GM19240 (cell line): ENCODE results near the gene CACNG8.

Experiments
- DNase-seq: peaks from one replicate; pipeline ENCODE4 v3.0.0; 2011; ENCODE audit warnings: low spot score; ENCODE audit not compliant: insufficient read length

CACNG8 gene

DNA sequence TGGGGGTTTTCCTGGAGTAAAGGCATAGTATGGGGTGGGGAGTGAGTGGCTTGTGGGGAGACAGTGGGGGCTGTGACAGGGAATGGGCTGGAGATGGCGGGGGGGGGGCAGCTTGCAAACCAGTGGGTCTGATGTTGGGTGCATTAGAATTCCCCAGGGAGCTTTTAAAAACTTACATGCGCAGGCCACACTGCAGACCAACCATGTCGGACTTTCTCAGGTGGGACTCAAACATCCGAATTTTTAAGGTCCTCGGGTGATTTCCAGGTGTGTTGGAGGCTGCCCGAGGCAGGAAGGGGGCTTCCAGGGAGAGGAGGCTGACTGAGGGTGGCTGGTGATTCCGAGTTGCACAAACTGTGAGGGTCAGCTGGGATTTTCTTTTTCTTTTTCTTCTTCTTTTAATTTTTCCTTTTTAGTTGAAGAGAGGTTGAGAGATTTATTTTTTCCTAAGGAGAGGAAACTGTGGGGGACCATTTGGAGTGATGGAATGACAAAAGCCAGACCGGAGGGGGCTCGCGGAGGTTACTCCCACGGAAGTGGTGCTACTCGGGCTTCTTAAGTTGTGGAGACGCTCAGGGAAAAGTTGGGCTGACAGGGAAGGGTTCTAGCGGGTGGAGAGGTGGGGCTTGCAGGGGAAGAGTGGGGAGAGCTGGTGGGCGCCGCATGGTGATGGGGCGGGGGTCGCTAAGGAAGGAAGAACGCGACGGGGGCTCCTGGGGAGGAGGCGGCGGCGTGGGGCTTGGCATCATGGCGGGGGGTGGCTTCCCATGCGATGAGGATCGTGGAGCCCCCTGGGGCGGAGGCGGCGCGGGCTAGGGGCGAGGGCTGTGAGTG, 997 bp upstream of the CACNG8 start:
- no peak for DNase-seq

DNA sequence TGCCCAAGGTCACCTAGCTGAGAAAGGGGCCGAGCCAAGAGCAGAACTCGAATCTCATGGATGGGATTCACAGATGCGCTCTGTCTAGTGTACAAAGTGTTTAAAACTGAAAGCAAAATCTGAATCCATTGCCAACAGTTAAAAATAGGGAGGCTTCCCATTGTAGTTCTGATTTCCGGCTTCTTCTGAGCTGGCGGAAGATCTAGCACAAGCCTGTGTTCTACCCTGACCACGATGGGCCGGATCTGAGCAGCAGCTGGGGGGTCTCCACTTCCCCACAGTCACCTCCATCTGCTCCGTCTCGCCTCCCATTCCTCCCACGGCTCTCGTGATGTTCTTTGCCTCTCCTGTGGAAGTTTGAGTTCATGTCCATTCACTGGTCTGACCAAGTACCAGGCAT, 2.4 kb downstream of the CACNG8 start:
- DNase-seq = no peak

DNA sequence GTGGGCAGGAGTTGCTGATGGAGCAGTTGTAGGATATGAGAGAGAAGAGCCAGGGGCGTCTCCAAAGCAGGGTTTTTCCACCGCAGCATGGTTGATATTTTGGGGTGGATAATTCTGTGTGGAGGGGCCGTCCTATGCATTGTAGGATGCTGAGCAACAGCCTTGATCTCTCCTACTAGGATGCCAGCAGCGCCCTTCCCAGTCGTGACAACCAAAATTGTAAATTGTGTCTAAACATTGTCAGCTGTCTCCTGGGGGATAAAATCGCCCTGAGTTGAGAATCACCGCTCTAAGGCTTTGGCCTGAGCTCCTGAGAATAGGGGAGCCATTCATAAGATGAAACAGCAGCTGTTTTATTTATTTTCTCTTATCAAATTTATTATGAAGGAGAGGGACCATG, 4.2 kb downstream of the CACNG8 start:
- no peak for DNase-seq

DNA sequence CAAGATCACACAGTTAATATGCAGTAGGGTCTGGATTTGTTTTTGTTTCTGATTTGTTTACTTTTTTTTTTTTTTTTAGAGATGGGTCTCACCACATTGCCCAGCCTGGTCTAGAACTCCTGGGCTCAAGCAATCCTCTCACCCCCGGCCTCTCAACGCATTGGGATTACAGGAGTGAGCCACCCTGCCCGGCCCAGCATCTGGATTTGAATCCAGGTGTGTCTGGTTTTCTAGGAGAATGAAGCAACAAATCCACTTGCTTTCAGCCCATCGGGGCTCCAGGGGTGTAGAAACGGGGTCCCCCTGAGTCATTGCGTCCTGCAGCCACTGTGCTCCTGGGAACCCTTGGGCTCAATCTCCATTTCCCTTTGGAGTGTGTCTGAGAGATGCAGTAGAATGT, 6.6 kb downstream of the CACNG8 start:
- no peak for DNase-seq

DNA sequence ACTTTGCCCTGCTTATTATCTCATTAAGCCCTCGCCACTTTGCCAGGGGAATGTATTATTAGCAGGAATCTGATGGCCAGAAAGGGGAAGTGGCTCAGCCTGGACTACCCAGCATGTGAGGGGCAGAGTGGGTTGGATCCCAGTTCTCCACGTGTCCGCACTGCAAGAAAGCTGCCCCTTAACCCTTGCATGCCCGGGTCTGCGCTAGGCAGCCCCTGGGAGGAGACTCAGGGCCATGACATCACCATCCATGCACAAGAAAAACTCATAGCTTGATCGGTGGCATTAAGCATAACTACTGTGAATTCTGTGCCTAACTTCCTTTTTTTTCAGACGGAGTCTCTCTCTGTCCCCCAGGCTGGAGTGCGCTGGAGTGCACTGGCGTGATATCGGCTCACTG, 8.9 kb downstream of the CACNG8 start:
- DNase-seq = no peak

DNA sequence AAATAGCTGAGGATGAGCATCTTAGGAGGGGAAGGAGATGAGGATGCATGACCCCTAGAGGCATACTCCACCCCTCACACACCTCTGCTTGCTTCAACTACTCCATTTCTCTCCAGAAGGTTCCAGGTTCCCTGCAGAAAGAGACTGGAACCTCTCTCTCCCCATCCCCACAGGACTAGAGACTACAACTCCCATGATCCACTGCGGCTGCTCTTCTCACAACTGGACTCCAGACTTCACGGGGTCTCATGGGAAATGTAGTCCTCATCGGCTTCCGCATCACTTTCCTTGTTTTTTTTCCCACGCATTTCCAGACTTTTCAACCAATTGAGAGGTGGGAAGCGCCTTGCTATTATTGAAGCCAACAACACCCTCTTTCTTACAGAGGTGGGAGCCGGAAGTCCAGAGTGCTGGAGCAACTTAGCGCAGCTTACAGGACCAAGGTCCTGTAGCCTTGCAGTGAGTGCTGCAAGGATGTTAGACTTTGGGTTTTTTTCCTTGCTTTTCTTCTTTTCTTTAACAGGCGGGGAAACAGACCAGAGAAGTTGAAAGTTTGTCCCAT, 14.8 kb downstream of the CACNG8 start:
- no peak for DNase-seq

DNA sequence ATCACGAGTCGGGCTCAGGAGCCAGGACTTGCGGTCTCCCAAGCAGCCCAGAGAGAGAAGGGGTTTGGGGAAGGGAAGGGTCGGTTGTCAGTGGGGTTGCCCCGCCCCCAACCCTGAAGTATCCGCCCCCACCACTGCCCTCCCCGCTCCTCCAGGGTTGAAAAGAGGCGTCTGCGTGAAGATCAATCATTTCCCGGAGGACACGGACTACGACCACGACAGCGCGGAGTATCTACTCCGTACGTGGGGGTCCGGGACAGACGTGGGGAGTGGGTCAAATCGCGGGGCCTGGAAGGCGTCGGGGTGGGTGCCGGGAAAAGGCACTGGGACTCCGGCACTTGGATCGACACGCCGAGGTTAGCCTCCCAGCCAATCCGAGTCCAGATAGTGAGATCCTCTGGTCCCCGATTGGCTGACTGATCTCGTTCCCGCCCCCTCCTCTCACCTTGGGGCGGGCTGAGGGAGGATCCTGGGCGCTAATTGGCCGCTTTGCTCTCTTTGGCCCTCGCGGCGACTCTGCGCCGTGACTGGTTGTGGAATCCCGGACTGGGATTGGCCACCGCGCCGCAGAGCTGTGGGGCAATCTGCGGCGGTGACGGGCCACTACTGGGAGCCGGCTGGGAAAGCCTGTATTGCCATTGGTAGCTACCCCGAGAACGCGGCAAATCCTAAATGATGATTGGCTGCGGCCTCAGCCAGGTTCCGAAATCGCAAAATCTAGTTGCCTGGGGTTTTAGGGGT, 15.4 kb downstream of the CACNG8 start:
- no peak for DNase-seq

DNA sequence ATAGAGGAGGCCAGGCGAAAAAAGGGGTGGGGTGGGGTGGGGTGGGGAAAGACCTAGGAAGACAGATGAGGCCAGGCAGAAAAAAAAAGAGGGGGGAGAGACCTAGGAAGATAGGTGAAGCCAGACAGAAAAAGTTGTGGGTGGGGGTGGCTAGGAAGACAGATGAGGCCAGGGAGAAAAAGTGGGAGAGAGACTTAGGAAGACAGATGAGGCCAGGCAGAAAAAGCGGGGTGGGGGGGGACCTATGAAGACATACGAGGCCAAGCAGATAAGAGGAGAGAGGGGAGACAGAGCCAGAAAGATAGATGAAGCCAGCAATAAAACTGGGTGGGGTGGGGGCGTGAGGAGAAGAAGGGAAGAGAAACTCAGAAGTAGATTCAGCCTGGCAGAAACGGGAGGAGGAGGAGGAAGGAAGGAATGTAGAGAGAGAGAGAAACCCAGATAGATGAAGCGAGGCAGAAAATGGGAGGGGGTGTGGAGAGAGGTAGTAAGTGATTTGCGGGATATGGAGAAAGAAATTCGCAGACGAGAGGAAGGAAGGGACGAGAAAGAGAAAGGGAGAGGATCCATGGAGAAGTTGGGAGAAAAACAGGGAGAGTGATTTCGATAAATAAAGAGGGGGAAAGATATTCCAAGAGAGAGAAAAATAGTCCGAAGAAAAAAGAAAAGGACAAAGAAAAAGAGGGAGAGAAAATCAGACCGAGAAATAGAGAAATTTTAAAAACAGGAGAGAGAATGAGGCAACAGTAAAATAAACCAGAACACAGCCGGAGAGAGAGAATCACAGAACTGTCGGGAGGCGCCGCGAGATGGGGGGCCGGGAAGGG, 16.5 kb downstream of the CACNG8 start:
- DNase-seq = no peak

DNA sequence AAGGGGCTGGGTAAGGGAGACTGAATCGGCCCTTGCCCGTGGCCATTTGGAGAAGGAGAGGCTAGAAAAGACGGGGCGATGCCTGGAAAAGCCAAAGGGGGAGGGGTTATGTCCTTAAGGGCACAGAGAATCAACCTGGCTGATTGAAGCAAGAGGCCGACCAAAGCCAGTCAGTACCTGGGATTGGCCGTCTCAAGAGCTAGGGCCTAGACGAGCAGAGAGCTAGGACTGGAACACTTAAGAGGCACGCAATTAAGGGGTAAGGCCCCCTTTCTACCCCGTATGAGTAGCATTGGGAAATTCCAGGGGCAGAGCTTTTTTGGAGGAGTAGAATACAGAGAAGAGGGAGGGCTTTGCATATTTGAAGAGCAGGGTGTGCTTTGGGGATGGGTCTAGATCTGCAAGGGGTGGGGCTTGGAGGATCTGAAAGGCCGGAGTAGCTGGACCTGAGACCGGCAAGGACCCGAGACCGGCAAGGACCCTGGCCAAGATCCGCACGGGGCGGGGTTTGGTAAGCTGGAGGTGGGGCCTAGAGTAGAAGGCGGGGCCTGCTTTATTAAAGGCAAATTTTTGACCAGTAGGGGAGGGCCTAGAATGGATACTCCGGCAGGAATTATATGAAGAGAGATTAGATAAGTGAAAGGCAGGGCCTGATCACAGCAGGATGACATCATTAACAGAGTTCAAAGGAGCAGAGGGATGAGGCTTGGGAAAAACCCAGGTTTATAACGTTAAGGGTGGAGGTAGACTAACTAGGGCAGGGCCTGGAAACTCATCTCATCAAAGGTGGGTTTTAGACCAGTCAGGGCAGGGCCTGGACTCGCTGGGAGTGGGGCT, 18.0 kb downstream of the CACNG8 start:
- no peak for DNase-seq

DNA sequence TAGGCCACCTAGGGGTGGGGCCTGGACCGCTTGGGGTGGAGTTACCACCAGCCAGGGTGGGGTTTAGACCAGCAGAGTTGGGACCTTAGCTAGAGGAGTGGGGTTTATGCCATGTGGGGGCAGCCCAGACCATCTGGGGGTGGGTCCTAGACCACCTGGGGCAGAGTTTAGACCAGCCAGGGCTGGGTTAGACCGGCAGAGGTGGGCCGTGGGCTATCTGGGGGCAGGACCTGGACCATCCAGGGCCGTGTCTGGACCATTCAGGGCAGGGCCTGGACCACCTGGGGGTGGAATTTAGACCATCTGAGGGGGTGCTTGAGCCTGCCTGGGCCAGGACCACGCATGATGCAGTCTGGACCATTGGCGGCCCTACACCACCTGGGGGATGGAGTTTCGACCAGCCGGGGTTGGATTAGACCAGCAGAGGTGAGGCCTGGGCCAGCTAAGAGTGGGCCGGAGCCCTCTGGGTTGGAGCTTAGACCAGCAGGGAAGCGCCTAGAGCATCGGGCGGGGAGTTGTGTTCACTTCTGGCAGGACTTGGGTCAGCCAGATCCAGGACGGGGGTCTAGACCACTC, 18.7 kb downstream of the CACNG8 start:
- no peak for DNase-seq

DNA sequence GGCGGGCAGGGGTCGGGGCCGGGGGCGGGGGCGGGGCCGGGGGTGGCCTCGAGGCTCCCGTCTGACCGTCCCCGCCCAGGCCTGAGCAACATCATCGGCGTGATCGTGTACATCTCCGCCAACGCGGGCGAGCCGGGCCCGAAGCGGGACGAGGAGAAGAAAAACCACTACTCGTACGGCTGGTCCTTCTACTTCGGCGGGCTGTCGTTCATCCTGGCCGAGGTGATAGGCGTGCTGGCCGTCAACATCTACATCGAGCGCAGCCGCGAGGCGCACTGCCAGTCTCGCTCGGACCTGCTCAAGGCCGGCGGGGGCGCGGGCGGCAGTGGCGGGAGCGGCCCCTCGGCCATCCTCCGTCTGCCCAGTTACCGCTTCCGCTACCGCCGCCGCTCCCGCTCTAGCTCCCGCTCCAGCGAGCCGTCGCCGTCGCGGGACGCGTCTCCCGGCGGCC, 19.3 kb downstream of the CACNG8 start:
- no peak for DNase-seq

DNA sequence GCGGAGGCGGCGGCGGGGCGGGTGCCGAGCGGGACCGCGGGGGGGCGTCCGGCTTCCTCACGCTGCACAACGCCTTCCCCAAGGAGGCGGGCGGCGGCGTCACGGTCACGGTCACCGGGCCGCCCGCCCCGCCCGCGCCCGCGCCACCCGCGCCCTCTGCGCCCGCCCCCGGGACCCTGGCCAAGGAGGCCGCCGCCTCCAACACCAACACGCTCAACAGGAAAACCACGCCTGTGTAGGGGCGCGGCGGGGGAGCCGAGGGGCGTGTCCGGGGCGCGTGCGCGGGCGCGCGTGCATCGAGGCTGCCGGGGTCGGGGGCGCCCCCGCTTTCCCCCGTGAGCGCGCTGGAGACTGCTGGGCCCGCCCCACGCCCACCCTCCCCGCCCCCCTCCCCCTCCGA, 19.9 kb downstream of the CACNG8 start:
- no peak for DNase-seq

DNA sequence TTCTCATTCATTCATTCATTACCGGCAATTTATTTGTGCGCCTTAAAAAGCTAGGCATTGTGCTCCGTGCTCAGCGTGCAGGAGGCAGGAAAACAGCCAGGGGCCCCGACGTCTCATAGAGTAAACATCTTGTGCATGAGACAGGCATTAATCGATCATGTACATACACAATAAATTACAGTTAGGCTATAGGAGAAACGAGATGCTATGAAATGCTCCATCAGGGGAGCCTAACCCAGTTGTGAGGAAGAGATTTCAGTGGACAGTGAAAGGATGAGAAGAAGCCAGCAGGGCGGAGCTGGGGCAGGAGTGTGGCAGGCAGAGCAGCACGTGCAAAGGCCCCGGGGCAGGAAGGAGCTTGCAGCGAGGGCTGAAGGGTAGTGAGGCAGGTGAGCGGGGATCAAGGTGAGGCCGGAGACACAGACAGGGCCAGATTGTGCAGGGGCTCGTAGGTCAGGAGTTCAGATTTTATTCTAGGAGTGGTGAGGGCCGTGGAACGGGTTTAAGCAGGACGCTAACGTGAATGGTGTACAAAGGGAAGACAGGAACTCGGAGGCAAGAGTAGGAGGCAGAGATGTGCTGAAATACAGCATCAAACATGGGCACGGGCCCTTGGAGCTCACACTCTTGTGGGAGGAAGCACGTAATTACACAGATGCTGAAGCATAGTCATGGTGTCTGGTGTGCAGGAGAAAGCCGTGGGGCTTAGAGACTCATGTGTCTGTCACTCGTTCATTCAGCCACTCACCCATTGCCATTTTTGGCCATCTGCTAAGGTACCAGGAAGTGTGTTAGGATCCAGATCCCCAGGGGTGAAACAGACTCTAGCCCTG, 20.9 kb downstream of the CACNG8 start:
- no peak for DNase-seq

DNA sequence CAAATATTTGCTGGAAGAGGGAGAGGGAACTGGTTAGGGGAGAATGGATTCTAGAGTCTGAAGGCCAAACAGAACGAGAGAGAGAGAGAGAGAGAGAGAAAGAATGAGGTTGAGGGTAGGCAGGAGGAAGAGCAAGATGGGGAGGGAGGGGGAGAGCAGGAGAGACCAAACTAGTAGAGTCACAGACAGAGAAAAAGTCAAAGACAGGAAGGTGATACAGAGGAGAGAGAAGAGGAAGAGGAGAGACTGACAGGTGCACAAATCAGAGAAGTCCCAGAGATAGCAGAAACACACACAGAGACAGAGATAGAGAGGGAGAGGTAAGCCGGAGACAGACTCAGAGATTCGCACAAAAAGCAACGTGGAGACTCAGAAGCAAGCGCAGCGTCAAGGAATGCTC, 23.1 kb downstream of the CACNG8 start:
- DNase-seq = no peak

DNA sequence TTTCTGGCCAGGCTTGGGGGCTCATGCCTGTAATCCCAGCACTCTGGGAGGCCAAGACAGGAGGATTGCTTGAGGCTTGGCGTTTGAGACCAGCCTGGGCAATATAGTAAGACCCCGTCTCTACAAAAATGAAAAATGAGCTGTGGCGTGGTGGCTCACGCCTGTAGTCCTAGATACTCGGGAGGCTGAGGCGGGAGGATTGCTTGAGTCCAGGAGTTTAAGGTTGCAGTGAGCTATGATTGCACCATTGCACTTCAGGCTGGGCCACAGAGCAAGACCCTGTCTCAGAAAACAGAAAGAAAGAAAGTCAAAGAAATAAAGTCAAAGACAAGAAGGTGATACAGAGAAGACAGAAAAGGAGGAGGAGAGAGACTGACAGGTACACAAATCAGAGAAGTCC, 26.2 kb downstream of the CACNG8 start:
- DNase-seq = no peak

DNA sequence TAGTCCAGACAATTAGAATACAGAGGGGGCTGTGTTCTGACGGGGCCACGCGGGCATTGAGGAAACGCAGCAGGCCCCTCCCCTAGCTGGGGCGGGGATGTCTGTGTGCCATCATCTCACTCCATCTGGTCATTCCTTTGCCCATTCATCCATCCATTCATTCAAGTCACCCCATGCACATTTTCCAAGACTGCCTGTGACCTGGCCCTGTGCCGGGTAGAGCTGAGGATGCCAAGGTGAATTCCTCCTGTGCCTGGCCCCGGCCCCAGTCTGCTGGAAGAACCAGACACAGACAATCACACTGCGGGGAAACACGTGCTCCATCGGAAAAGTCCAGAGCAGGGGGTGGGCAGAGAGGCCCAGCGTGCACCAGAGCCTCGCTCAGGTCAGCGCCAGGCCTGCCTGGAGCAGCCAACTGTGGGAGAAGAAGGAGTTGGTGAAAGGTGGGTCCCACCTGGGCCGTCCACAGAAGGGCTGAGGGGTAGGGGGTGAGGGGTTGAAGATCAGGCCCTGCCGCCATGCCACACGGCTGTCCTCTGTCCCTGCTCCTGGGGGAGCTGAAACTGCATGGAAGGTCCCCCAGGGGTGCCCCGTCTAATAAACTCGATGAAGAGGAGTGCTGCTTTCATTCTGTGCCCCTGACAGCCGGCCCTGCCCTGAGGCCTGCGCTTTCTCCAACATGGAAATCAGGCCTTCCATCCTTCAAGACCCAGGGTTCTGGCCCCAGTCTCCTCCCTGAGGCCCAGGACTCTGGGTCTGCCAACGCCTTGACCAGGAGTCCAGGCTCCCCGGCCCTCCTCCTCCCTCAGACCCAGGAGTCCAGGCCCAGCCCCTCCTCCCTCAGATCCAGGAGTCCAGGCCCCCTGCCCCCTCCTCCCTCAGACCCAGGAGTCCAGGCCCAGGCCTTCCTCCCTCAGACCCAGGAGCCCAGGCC, 27.1 kb downstream of the CACNG8 start:
- no peak for DNase-seq

DNA sequence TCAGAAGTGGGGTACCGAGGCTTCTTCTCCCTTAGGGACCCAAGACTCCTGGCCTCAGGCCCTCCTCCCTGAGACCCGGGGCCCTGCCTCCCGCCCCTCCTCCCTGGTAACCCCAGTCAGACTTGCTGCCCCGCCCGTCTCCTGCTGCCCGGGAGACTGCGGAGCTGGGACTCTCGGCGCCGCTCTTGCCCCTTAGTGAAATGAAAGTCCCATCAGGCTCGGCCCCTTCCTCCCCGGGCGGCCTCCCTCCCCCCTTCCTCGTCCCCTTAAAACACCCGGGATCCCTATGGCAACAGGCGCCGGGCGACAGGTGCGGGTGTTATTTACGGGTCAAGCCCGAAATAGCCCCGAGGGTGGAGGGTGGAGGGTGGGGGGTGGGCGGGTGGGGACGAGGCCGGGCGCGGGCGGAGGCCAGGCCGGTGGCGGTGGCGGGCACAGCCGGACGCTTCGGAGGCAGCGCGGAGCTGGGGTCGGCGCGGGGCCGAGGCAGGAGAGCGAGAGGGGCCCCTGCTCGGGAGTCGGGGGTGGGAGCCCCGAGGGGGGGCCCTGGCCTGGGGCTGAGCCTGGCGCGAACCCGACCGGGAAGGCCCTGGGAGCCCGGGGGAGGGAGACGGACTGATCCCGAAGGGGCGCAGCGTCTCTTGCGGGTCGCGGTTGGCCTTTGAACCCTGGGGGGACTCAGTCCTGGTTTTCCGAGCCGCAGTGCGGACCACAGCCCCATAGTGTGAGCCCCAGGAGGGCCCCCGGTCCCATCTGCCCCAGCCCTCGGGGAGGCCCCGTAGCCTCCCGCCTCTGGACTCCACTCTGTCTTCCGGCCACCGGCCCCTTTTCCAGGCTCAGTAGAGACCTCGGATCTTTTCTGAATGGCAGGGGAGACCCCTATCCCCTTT, 28.7 kb downstream of the CACNG8 start, which contains the start of gene CACNG6:
Gene CACNG6 (plus strand): TSS at position 414 of the 890 bp plus-strand sequence. CDS start 1,241 bp downstream, outside the sequence.
- no peak for DNase-seq
